ENCODE measurements around the gene SNAPC3.

Gene SNAPC3

DNA sequence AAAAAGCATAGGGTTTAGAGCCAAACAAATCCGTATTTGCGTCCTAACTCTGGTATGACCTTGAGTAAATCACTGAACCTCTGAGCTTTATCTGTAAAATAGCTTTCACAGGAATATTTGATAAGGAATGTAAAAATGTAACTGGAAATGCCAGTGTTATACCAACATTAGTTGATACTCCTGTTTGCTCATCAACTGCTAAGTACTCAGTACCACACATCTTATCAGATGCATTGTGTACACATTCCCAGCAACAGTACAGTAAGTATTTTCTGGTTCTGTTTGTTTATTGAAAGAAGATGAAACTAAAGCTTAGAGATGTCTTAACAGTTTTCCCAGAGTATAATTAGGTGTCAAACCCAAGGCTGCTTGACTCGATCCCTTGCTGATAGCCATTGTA is 21.5 kb downstream of the SNAPC3 start:
- Histone ChIP-seq H2AFZ (ENCODE audit: low read depth, low read length) (no peak overlapping the region), H3K27ac (ENCODE audit: low read length) (no peak overlapping the region), H4K20me1 (ENCODE audit: insufficient read depth, low read length) (no peaks in the 10 kb centered on the region), H3K4me2 (ENCODE audit: low read length) (no peak overlapping the region), H3K9me3 (ENCODE audit: insufficient read depth, low read length) (no peaks in the 10 kb centered on the region; the same call in 1 of the 2 replicates), H3K4me3 (ENCODE audit: low read length) (no peak overlapping the region), H3K36me3 (replicated peaks; ENCODE audit: low read depth, low read length) (peaks cover 68% of the 10 kb centered on the region), H3K27me3 (ENCODE audit: low read depth, low read length) (no peaks in the 10 kb centered on the region), H3K9ac (ENCODE audit: low read length) (no peak overlapping the region), H3K4me1 (ENCODE audit: low read length) (no peaks in the 10 kb centered on the region), H3K79me2 (ENCODE audit: low read length) (peaks cover 3% of the 10 kb centered on the region)
- TF ChIP-seq EZH2phosphoT487 (IDR thresholded peaks at IDR 0.05; ENCODE audit: low read depth), result no peak
- TF ChIP-seq, protein P1, sequence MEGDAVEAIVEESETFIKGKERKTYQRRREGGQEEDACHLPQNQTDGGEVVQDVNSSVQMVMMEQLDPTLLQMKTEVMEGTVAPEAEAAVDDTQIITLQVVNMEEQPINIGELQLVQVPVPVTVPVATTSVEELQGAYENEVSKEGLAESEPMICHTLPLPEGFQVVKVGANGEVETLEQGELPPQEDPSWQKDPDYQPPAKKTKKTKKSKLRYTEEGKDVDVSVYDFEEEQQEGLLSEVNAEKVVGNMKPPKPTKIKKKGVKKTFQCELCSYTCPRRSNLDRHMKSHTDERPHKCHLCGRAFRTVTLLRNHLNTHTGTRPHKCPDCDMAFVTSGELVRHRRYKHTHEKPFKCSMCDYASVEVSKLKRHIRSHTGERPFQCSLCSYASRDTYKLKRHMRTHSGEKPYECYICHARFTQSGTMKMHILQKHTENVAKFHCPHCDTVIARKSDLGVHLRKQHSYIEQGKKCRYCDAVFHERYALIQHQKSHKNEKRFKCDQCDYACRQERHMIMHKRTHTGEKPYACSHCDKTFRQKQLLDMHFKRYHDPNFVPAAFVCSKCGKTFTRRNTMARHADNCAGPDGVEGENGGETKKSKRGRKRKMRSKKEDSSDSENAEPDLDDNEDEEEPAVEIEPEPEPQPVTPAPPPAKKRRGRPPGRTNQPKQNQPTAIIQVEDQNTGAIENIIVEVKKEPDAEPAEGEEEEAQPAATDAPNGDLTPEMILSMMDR (IDR thresholded peaks at IDR 0.05; ENCODE audit: low read depth, low read length), result no peak

DNA sequence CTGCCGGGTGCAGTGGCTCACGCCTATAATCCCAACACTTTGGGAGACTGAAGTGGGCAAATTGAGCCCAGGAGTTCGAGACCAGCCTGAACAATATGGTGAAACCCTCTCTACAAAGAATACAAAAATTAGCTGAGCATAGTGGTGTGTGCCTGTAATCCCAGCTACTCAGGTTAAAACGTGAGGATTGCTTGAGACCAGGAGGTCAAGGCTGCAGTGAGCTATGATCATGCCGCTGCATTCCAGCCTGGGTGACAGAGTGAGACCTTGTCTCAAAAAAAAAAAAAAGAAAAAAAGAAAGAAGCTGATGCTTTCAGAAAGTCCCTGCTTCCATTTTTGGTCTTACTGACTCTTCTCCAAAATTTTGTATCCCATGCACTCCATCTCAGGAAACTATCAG is 31.3 kb downstream of the SNAPC3 start:
- H3K27ac ChIP-seq (ENCODE audit: low read length), result no peak overlapping the region
- no peaks in the 10 kb centered on the region for H3K4me1 ChIP-seq (ENCODE audit: low read length)
- H3K9ac ChIP-seq (ENCODE audit: low read length), result no peak overlapping the region
- no peaks in the 10 kb centered on the region for H3K27me3 ChIP-seq (ENCODE audit: low read depth, low read length)
- no peaks in the 10 kb centered on the region for H3K9me3 ChIP-seq (ENCODE audit: insufficient read depth, low read length)
- no peaks in the 10 kb centered on the region for H4K20me1 ChIP-seq (ENCODE audit: insufficient read depth, low read length)
- H3K36me3 ChIP-seq (replicated peaks; ENCODE audit: low read depth, low read length), result peaks cover 36% of the 10 kb centered on the region
- H3K79me2 ChIP-seq (ENCODE audit: low read length), result no peaks in the 10 kb centered on the region
- H2AFZ ChIP-seq (ENCODE audit: low read depth, low read length), result no peak overlapping the region
- H3K4me2 ChIP-seq (ENCODE audit: low read length), result no peak overlapping the region
- TF ChIP-seq, protein P1 (IDR thresholded peaks at IDR 0.05; ENCODE audit: low read depth, low read length), result no peak
- no peak overlapping the region for H3K4me3 ChIP-seq (ENCODE audit: low read length)

DNA sequence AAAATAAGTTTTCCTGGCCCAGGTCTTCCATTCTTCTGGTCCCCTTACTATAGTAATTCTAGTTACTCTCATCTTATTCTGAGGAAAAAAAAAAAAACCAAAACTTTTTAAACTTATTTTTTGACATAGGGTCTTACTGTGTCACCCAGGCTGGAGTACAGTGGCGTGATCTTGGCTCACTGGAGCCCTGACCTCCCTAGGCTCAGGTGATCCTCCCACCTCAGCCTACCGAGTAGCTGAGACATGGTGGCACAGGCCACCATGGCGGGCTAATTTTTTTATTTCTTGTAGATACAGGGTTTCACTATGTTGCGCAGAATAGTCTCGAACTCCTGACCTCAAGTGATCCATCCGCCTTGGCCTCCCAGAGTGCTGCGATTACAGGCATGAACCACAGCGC is 38.4 kb downstream of the SNAPC3 start:
- Histone ChIP-seq H3K4me2 (ENCODE audit: low read length) (no peak overlapping the region), H3K4me1 (ENCODE audit: low read length) (no peaks in the 10 kb centered on the region), H3K9ac (ENCODE audit: low read length) (no peak overlapping the region), H3K79me2 (ENCODE audit: low read length) (no peaks in the 10 kb centered on the region), H3K36me3 (replicated peaks; ENCODE audit: low read depth, low read length) (peaks cover 47% of the 10 kb centered on the region), H4K20me1 (ENCODE audit: insufficient read depth, low read length) (no peaks in the 10 kb centered on the region), H3K9me3 (ENCODE audit: insufficient read depth, low read length) (no peaks in the 10 kb centered on the region), H3K27ac (ENCODE audit: low read length) (no peak overlapping the region), H2AFZ (ENCODE audit: low read depth, low read length) (no peak overlapping the region), H3K27me3 (ENCODE audit: low read depth, low read length) (no peaks in the 10 kb centered on the region), H3K4me3 (ENCODE audit: low read length) (no peak overlapping the region)
- TF ChIP-seq, protein P1 (IDR thresholded peaks at IDR 0.05; ENCODE audit: low read depth, low read length), result no peak
- no peak for TF ChIP-seq EZH2phosphoT487 (IDR thresholded peaks at IDR 0.05; ENCODE audit: low read depth)

DNA sequence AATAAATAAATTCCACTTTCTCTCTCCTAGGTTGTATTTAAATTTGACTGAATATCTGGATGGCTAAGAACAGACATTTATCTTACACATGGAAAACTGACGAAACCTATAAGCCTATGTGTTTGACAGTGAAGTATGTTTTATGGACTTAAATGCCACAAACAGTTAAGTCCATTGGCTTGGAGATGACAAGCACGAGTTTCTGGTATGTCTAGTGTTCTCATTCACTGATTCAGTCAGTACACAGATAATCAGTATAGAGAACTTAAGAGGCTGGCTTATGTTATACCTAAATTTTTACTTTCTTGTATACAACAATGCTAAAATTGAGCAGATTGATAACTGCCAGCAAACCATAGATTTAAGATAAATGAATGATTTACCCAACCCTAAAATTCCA is 38.9 kb downstream of the SNAPC3 start:
- no peaks in the 10 kb centered on the region for H4K20me1 ChIP-seq (ENCODE audit: insufficient read depth, low read length)
- H3K4me3 ChIP-seq (ENCODE audit: low read length), result no peak overlapping the region
- peaks cover 51% of the 10 kb centered on the region for H3K36me3 ChIP-seq (replicated peaks; ENCODE audit: low read depth, low read length)
- no peak overlapping the region for H3K27ac ChIP-seq (ENCODE audit: low read length)
- no peak for TF ChIP-seq EZH2phosphoT487 (IDR thresholded peaks at IDR 0.05; ENCODE audit: low read depth)
- TF ChIP-seq, protein P1 (IDR thresholded peaks at IDR 0.05; ENCODE audit: low read depth, low read length), result no peak
- H3K9me3 ChIP-seq (ENCODE audit: insufficient read depth, low read length), result no peaks in the 10 kb centered on the region
- H3K9ac ChIP-seq (ENCODE audit: low read length), result no peak overlapping the region
- H3K27me3 ChIP-seq (ENCODE audit: low read depth, low read length), result no peaks in the 10 kb centered on the region
- no peak overlapping the region for H3K4me2 ChIP-seq (ENCODE audit: low read length)
- H3K79me2 ChIP-seq (ENCODE audit: low read length), result no peaks in the 10 kb centered on the region
- no peak overlapping the region for H2AFZ ChIP-seq (ENCODE audit: low read depth, low read length)
- no peaks in the 10 kb centered on the region for H3K4me1 ChIP-seq (ENCODE audit: low read length)

Data from OCI-LY3 (cell line).